Parathyroid adenoma (tissue), 2 donors: Measurements from ENCODE around the gene NCOR1.

Source experiments
- H2AFZ ChIP-seq: fragments of 300-600 bp; sonication (generic); one replicate; pipeline ENCODE4 v1.7.0; 2017; ENCODE audit warnings: antibody characterized with exemption, mild to moderate bottlenecking
- H3K27ac ChIP-seq: fragments of 300-600 bp; sonication (generic); one replicate; pipeline ENCODE4 v1.7.0; 2017
- H3K27me3 ChIP-seq: fragments of 300-600 bp; sonication (generic); one replicate; pipeline ENCODE4 v1.7.0; 2017; ENCODE audit warnings: low read length; ENCODE audit not compliant: control insufficient read depth, insufficient read depth
- H3K36me3 ChIP-seq: fragments of 300-600 bp; sonication (generic); one replicate; pipeline ENCODE4 v1.7.0; 2017; ENCODE audit warnings: low read length; ENCODE audit not compliant: control insufficient read depth, insufficient read depth
- H3K4me1 ChIP-seq: fragments of 300-600 bp; sonication (generic); one replicate; pipeline ENCODE4 v1.7.0; 2017; ENCODE audit warnings: control low read depth
- H3K4me2 ChIP-seq: fragments of 300-600 bp; sonication (generic); one replicate; pipeline ENCODE4 v1.7.0; 2017; ENCODE audit warnings: low read length
- H3K4me3 ChIP-seq: fragments of 300-600 bp; sonication (generic); one replicate; pipeline ENCODE4 v1.7.0; 2017; ENCODE audit warnings: low read depth, low read length
- H3K79me2 ChIP-seq: fragments of 300-600 bp; sonication (generic); one replicate; pipeline ENCODE4 v1.7.0; 2017; ENCODE audit warnings: control low read depth
- H3K9ac ChIP-seq: fragments of 300-600 bp; sonication (generic); one replicate; pipeline ENCODE4 v1.7.0; 2017; ENCODE audit warnings: mild to moderate bottlenecking
- H3K9me3 ChIP-seq: fragments of 300-600 bp; sonication (generic); one replicate; pipeline ENCODE4 v1.7.0; 2017; ENCODE audit warnings: low read length; ENCODE audit not compliant: control insufficient read depth
- CTCF ChIP-seq: fragments of 300-600 bp; sonication (generic); IDR thresholded peaks from one replicate; pipeline ENCODE4 v1.7.0; 2017; ENCODE audit warnings: antibody characterized with exemption, mild to moderate bottlenecking
- donor health status: primary hyperparathyroidism.

The NCOR1 gene

GRCh38 chr17:16108871-16109270, 106.5 kb downstream of the NCOR1 start:
- no peak overlapping the region for H3K4me3 ChIP-seq
- H3K4me1 ChIP-seq, result no peaks in the 10 kb centered on the region
- no peak overlapping the region for H3K4me2 ChIP-seq
- H3K9me3 ChIP-seq, result no peaks in the 10 kb centered on the region
- no peak overlapping the region for H2AFZ ChIP-seq
- no peak overlapping the region for H3K27ac ChIP-seq
- H3K36me3 ChIP-seq, result no peaks in the 10 kb centered on the region
- no peak for TF ChIP-seq CTCF
- H3K9ac ChIP-seq, result no peak overlapping the region
- H3K27me3 ChIP-seq, result no peaks in the 10 kb centered on the region
- peaks cover 2% of the 10 kb centered on the region for H3K79me2 ChIP-seq

GRCh38 chr17:16108386-16108785, 106.9 kb downstream of the NCOR1 start:
- no peak overlapping the region for H3K9ac ChIP-seq
- no peaks in the 10 kb centered on the region for H3K36me3 ChIP-seq
- no peaks in the 10 kb centered on the region for H3K27me3 ChIP-seq
- no peaks in the 10 kb centered on the region for H3K9me3 ChIP-seq
- no peaks in the 10 kb centered on the region for H3K4me1 ChIP-seq
- H3K27ac ChIP-seq, result no peak overlapping the region
- peaks cover 2% of the 10 kb centered on the region for H3K79me2 ChIP-seq
- H2AFZ ChIP-seq, result no peak overlapping the region
- H3K4me2 ChIP-seq, result no peak overlapping the region
- no peak for TF ChIP-seq CTCF
- no peak overlapping the region for H3K4me3 ChIP-seq

- no peak for TF ChIP-seq CTCF
- H3K4me3 ChIP-seq, result no peak overlapping the region
- H3K27me3 ChIP-seq, result no peaks in the 10 kb centered on the region
- H3K27ac ChIP-seq, result no peak overlapping the region
- no peaks in the 10 kb centered on the region for H3K9me3 ChIP-seq
- H3K4me2 ChIP-seq, result no peak overlapping the region
- no peak overlapping the region for H2AFZ ChIP-seq
- H3K79me2 ChIP-seq, result peaks cover 2% of the 10 kb centered on the region
- H3K36me3 ChIP-seq, result no peaks in the 10 kb centered on the region
- no peak overlapping the region for H3K9ac ChIP-seq
- no peaks in the 10 kb centered on the region for H3K4me1 ChIP-seq
Measured at GRCh38 chr17:16107165-16107770, 108.1 kb downstream of the NCOR1 start.

GRCh38 chr17:16106161-16106891, 109.0 kb downstream of the NCOR1 start:
- Histone ChIP-seq H3K27ac (no peak overlapping the region), H3K4me1 (no peaks in the 10 kb centered on the region), H3K79me2 (peaks cover 2% of the 10 kb centered on the region), H3K4me2 (no peak overlapping the region), H2AFZ (no peak overlapping the region), H3K4me3 (no peak overlapping the region), H3K36me3 (no peaks in the 10 kb centered on the region), H3K9me3 (no peaks in the 10 kb centered on the region), H3K9ac (no peak overlapping the region), H3K27me3 (no peaks in the 10 kb centered on the region)
- TF ChIP-seq CTCF, result no peak

GRCh38 chr17:16104189-16104588, 111.1 kb downstream of the NCOR1 start:
- H2AFZ ChIP-seq, result no peak overlapping the region
- no peak overlapping the region for H3K9ac ChIP-seq
- H3K4me3 ChIP-seq, result no peak overlapping the region
- H3K4me1 ChIP-seq, result no peaks in the 10 kb centered on the region
- no peak for TF ChIP-seq CTCF
- no peak overlapping the region for H3K27ac ChIP-seq
- H3K36me3 ChIP-seq, result no peaks in the 10 kb centered on the region
- H3K9me3 ChIP-seq, result no peaks in the 10 kb centered on the region
- H3K27me3 ChIP-seq, result no peaks in the 10 kb centered on the region
- no peak overlapping the region for H3K4me2 ChIP-seq
- peaks cover 2% of the 10 kb centered on the region for H3K79me2 ChIP-seq
